Kidney epithelial cell (primary cell): ENCODE data around the gene CTPS1. TPM values are rescaled to one million over a fixed set of nuclear protein-coding genes. Genes with fewer than 3 reads are reported as not detected.

Source experiments
- DNase-seq: peaks from one replicate; pipeline ENCODE4 v3.0.0-alpha.2; 2010; ENCODE audit warnings: low read depth
- H3K27me3 ChIP-seq: 2 replicates; pipeline ENCODE4 v1.6.0; 2011; ENCODE audit warnings: low read length; ENCODE audit not compliant: control insufficient read depth, insufficient read depth
- H3K36me3 ChIP-seq: 2 replicates; pipeline ENCODE4 v1.5.1; 2011; ENCODE audit warnings: low read length; ENCODE audit not compliant: control insufficient read depth, insufficient read depth
- H3K4me3 ChIP-seq: 2 replicates; pipeline ENCODE4 v1.5.1; 2011; ENCODE audit warnings: low read depth, mild to moderate bottlenecking, control low read depth, low read length
- total RNA-seq: library from RNA; depleted of rRNA; stranded (reverse); fragments of >200 nt; gene quantifications from 2 replicates; pipeline ENCODE4 v1.2.3, GENCODE V29; 2015
- TF ChIP-seq, protein P1 (sequence below): IDR thresholded peaks from 2 replicates; pipeline ENCODE4 v1.5.1; 2011; ENCODE audit warnings: mild to moderate bottlenecking, moderate library complexity, low read length, control low read depth, inconsistent platforms; ENCODE audit not compliant: insufficient read depth, poor library complexity, severe bottlenecking

The CTPS1 gene
- total RNA-seq, 1 donor from 2014 or later = 59.8 TPM

DNA sequence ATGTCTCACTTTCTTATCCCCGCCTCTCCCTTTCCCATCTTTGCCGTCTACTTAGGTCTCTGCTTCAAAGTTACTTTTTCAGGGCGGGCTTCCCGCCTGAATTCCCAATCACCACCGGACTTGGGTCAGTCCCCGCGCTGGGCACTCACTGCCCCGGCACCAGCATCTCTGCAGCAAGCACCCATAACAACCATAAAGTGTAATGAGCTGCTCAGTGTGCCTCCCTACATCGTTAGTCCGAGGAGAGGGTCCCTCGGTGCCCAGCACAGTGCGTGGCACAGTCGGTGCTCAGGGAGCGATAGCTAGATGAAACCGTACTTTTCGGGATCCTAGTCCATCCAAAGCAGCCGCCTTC, 633 bp upstream of the CTPS1 start:
- Histone ChIP-seq H3K4me3 (peak overlapping the region; percentile 60), H3K36me3 (no peaks in the 10 kb centered on the region), H3K27me3 (no peaks in the 10 kb centered on the region)
- DNase-seq = no peak
- TF ChIP-seq, protein P1, sequence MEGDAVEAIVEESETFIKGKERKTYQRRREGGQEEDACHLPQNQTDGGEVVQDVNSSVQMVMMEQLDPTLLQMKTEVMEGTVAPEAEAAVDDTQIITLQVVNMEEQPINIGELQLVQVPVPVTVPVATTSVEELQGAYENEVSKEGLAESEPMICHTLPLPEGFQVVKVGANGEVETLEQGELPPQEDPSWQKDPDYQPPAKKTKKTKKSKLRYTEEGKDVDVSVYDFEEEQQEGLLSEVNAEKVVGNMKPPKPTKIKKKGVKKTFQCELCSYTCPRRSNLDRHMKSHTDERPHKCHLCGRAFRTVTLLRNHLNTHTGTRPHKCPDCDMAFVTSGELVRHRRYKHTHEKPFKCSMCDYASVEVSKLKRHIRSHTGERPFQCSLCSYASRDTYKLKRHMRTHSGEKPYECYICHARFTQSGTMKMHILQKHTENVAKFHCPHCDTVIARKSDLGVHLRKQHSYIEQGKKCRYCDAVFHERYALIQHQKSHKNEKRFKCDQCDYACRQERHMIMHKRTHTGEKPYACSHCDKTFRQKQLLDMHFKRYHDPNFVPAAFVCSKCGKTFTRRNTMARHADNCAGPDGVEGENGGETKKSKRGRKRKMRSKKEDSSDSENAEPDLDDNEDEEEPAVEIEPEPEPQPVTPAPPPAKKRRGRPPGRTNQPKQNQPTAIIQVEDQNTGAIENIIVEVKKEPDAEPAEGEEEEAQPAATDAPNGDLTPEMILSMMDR = no peak

DNA sequence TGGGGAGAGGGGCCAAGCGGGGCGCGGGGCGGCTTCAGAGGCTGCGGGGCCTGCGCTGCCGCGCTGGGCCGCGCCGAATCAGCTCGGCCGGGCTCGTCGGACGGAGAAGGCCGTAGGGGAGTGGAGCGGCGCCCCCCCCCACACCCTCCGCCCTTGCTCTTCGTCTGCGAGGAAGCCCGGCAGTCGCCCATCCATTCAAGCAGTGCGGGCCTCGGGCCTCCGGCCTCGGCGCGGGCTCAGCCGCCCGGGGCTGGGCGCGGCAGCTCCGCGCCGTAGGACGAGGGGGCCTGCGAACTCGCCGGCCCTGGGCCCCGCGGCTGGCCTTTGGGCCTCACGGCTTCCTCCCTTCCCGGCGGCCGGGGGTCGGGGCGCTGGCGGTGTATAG, 564 bp downstream of the CTPS1 start:
- TF ChIP-seq, protein P1 = no peak
- no peaks in the 10 kb centered on the region for H3K36me3 ChIP-seq
- H3K4me3 ChIP-seq = peak overlapping the region; percentile 60
- DNase-seq = no peak
- no peaks in the 10 kb centered on the region for H3K27me3 ChIP-seq

DNA sequence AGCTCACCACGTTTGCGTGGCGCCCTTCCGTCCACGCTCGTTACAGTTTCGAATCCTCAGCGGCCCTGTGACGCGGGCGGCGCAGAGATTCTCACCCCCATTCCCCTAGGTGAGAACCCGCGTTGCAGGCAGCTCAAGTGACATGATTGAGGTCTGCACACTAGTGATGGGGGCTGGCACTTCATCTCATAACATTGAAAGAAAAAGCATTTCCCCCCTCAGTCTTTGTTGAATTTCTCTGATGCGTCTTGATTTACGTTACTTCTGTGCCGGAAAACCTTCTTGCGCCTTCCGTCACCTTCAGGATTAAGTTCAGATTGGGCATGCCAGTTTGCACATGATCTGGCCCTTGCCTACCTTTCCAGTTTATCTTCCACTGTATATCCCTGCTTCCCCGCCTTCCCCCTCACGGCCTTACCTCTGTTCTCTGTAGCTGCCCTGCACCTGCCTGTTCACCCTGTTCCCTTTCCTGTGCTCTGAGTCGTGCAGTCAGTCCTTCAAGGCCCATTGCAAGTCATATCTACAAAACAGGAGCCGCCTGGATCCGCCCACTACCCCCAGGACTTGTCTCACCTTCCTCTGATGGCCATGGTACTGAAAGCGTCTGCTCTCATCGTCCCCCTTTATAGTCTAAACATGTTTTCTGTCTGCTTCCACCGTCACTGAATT, 1.1 kb downstream of the CTPS1 start:
- DNase-seq = no peak
- peak overlapping the region; percentile 60 for H3K4me3 ChIP-seq

DNA sequence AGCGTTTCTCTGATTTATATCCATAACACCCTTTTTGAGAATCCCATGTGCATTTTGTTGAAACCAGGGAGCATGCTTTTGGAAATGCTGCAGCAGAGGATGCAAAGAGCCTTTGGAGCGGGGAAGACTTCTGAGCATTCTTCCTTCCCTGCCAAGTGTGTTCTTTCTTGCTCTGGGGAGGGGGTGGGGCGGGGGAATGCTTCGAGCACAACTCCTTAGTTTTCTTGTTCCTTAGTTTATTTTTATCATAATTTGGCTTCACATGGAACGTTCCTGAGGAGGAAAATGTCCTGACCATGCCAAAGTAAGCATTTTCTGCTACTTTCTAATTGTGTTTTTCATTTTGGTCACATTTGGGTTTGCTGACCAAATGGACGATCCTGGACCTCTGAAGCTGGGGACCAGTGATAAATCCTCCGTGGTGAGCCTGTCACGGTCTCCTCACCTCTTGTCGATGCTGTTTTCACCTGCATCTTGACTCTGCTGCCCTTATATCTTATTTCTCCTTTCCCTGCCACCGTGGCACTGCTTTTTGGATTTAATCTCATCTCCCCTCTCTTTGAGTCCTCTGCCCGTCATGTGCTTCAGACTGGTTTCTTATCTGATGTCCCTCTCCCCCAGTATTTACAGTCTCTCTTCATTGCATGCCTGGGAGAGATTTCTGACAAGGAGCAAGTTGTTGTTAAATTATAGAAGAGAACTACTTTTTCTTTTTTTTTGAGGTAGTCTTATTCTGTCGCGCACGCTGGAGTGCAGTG, 2.4 kb downstream of the CTPS1 start:
- no peak overlapping the region for H3K4me3 ChIP-seq
- no peak for DNase-seq
- TF ChIP-seq, protein P1 = no peak
- H3K27me3 ChIP-seq = no peaks in the 10 kb centered on the region
- H3K36me3 ChIP-seq = no peaks in the 10 kb centered on the region

More for the DNA sequence above, 1.1 kb downstream of the CTPS1 start:
- H3K27me3 ChIP-seq = no peaks in the 10 kb centered on the region
- TF ChIP-seq, protein P1 = no peak
- H3K36me3 ChIP-seq = no peaks in the 10 kb centered on the region

DNA sequence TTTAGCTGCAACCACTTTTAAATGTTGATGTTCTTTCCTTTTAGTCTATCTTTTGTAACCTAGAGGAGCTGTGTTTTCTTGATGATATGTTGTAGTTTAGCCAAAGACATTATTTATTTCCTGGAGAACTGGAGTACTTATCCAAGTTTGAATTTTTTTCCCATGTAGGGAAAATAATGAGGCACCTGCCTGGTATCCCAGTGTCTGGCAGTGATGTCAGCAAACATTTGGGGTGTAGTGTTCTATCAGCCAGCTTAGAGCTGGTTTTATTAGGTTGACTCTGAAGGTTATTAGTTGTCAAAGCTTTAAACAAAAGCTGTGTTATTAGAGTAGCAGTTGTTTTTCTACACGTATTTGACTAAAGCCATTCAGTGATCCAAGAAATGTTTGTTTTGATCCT, 3.2 kb downstream of the CTPS1 start:
- TF ChIP-seq, protein P1 = no peak
- Histone ChIP-seq H3K4me3 (no peak overlapping the region), H3K36me3 (no peaks in the 10 kb centered on the region), H3K27me3 (no peaks in the 10 kb centered on the region)
- DNase-seq = no peak
